Body of pancreas (tissue), 4 donors: ENCODE results near the gene RFC5.

Experiments used
- POLR2A ChIP-seq, 3 donors: fragments of 450-650 bp; IDR thresholded peaks; one replicate each; pipeline ENCODE4 v1.6.1; 2016; ENCODE audit warnings: antibody characterized with exemption in 3 of 3, mild to moderate bottlenecking in 2 of 3
- TF ChIP-seq, protein P1 (sequence below), 7 experiments: fragments of 450-650 bp in 4 of 7; fragments of 200-600 bp in 3 of 7; sonication (generic) in 3 of 7; IDR thresholded peaks; one replicate each; pipeline ENCODE4 v1.5.1; 2016 to 2019; ENCODE audit warnings: antibody characterized with exemption in 7 of 7

DNA sequence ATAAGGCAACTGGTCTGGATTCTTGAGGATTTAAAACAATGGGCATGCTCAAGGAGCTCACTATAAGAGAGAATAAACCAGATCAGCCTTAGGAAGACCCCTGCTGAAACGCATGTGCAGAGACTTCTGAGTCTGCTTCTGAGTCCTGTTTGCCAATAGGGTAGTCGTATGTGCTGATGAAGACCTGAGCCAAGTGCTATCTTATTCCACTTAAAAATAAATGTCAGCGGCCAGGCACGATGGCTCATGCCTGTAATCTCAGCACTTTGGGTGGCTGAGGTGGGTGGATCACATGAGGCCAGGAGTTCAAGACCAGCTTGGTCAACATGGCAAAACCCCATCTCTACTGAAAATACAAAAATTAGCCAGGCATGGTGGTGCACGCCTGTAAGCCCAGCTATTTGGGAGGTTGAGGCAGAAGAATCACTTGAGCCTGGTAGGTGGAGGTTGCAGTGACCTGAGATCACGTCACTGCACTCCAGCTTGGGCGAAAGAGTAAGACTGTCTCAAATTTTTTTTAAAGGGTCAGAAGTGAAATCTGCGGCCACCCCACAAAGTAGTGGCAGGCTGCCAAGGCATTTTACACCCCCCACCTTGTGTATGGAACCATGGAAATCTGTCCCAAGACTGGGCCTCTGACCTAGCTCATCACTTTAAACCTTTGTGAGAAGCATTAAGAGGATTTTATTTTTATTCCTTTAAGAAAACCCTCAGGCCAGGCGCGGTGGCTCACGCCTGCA lies 20.3 kb downstream of the RFC5 start:
- TF ChIP-seq, protein P1, sequence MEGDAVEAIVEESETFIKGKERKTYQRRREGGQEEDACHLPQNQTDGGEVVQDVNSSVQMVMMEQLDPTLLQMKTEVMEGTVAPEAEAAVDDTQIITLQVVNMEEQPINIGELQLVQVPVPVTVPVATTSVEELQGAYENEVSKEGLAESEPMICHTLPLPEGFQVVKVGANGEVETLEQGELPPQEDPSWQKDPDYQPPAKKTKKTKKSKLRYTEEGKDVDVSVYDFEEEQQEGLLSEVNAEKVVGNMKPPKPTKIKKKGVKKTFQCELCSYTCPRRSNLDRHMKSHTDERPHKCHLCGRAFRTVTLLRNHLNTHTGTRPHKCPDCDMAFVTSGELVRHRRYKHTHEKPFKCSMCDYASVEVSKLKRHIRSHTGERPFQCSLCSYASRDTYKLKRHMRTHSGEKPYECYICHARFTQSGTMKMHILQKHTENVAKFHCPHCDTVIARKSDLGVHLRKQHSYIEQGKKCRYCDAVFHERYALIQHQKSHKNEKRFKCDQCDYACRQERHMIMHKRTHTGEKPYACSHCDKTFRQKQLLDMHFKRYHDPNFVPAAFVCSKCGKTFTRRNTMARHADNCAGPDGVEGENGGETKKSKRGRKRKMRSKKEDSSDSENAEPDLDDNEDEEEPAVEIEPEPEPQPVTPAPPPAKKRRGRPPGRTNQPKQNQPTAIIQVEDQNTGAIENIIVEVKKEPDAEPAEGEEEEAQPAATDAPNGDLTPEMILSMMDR (IDR thresholded peaks at IDR 0.05) = no peak
- TF ChIP-seq POLR2A (IDR thresholded peaks at IDR 0.05) = no peak
